Astrocyte (in vitro differentiated cells and primary cell): ENCODE measurements around the gene SEC22A. TPM values are rescaled to one million over a fixed set of nuclear protein-coding genes. Genes with fewer than 3 reads are reported as not detected.
A peak's percentile ranks its signal among the peaks of the same experiment; 100 is the strongest.

Experiments
- DNase-seq: peaks from one replicate; pipeline ENCODE4 v3.0.0-alpha.2; 2010; ENCODE audit warnings: low read depth
- FAIRE-seq: peaks from 2 replicates; lab custom pipeline; 2011; peaks lifted over from hg19 to GRCh38; lab: Jason Lieb, UNC
- H2AFZ ChIP-seq: 2 replicates; pipeline ENCODE4 v1.6.0; 2012; ENCODE audit warnings: low read depth, low read length, inconsistent platforms
- H3K27ac ChIP-seq: 2 replicates; pipeline ENCODE4 v1.5.1; 2011; ENCODE audit warnings: low read depth, low read length, inconsistent platforms
- H3K27me3 ChIP-seq: 2 replicates; pipeline ENCODE4 v1.6.0; 2011; ENCODE audit warnings: low read length, inconsistent platforms; ENCODE audit not compliant: insufficient read depth
- H3K36me3 ChIP-seq: 2 replicates; pipeline ENCODE4 v1.5.1; 2011; ENCODE audit warnings: low read length, inconsistent platforms; ENCODE audit not compliant: insufficient read depth
- H3K4me1 ChIP-seq: 2 replicates; pipeline ENCODE4 v1.5.1; 2011; ENCODE audit warnings: low read length, inconsistent platforms; ENCODE audit not compliant: insufficient read depth
- H3K4me2 ChIP-seq: 2 replicates; pipeline ENCODE4 v1.6.0; 2012; ENCODE audit warnings: low read length, inconsistent platforms
- H3K4me3 ChIP-seq: 2 replicates; pipeline ENCODE4 v1.5.1; 2011; ENCODE audit warnings: low read depth, mild to moderate bottlenecking, low read length, inconsistent platforms; ENCODE audit not compliant: insufficient read depth
- H3K79me2 ChIP-seq: 2 replicates; pipeline ENCODE4 v1.6.0; 2012; ENCODE audit warnings: mild to moderate bottlenecking, low read length, inconsistent platforms; ENCODE audit not compliant: insufficient read depth
- H3K9ac ChIP-seq: 2 replicates; pipeline ENCODE4 v1.6.0; 2012; ENCODE audit warnings: mild to moderate bottlenecking, low read length, inconsistent platforms
- H3K9me3 ChIP-seq: 2 replicates; pipeline ENCODE4 v1.5.1; 2012; ENCODE audit warnings: low read depth, mild to moderate bottlenecking, low read length, inconsistent platforms; ENCODE audit not compliant: insufficient read depth
- H4K20me1 ChIP-seq: 2 replicates; pipeline ENCODE4 v1.6.0; 2012; ENCODE audit warnings: low read length, inconsistent platforms; ENCODE audit not compliant: insufficient read depth
- H3K27ac Mint-ChIP-seq: one replicate; pipeline ENCODE4 v1.8.0; 2021; ENCODE audit warnings: mild to moderate bottlenecking, mixed read lengths; ENCODE audit not compliant: unreplicated experiment
- H3K27me3 Mint-ChIP-seq: one replicate; pipeline ENCODE4 v1.8.0; 2021; ENCODE audit warnings: low read depth, mixed read lengths; ENCODE audit not compliant: unreplicated experiment
- H3K36me3 Mint-ChIP-seq: one replicate; pipeline ENCODE4 v1.8.0; 2021; ENCODE audit warnings: low read depth, mixed read lengths; ENCODE audit not compliant: unreplicated experiment
- H3K4me1 Mint-ChIP-seq: one replicate; pipeline ENCODE4 v1.8.0; 2021; ENCODE audit warnings: low read depth, mixed read lengths; ENCODE audit not compliant: unreplicated experiment
- H3K4me3 Mint-ChIP-seq: one replicate; pipeline ENCODE4 v1.8.0; 2021; ENCODE audit warnings: mild to moderate bottlenecking, moderate library complexity, mixed read lengths; ENCODE audit not compliant: unreplicated experiment
- H3K9me3 Mint-ChIP-seq: one replicate; pipeline ENCODE4 v1.8.0; 2021; ENCODE audit warnings: mild to moderate bottlenecking, mixed read lengths; ENCODE audit not compliant: unreplicated experiment
- CTCF ChIP-seq: IDR thresholded peaks from 2 replicates; pipeline ENCODE4 v1.5.1; 2011; ENCODE audit warnings: low read depth, mild to moderate bottlenecking, inconsistent platforms, low read length, moderate library complexity; ENCODE audit not compliant: insufficient read depth
- EZH2 ChIP-seq: IDR thresholded peaks from 2 replicates; pipeline ENCODE4 v1.6.1; 2012; ENCODE audit warnings: mild to moderate bottlenecking, low read length, inconsistent platforms; ENCODE audit not compliant: insufficient read depth
- total RNA-seq: library from RNA; stranded (reverse); gene quantifications from 2 replicates; pipeline ENCODE4 v1.2.1, GENCODE V29; 2021

The SEC22A gene
- total RNA-seq, 1 donor from 2014 or later: 10.9 TPM

- H3K9me3 Mint-ChIP-seq: no peaks in the 10 kb centered on the region
- no peak overlapping the region for H3K27ac Mint-ChIP-seq
- no peak overlapping the region for H3K9ac ChIP-seq
- no peaks in the 10 kb centered on the region for H3K4me1 ChIP-seq
- H3K4me3 ChIP-seq: no peak overlapping the region
- DNase-seq (no peak), FAIRE-seq (no peak)
- H2AFZ ChIP-seq: no peak overlapping the region
- H4K20me1 ChIP-seq: no peaks in the 10 kb centered on the region
- no peaks in the 10 kb centered on the region for H3K79me2 ChIP-seq
- no peaks in the 10 kb centered on the region for H3K9me3 ChIP-seq
- H3K27ac ChIP-seq: no peak overlapping the region
- no peaks in the 10 kb centered on the region for H3K27me3 ChIP-seq
- TF ChIP-seq CTCF (no peak), EZH2 (no peak)
- peaks cover 2% of the 10 kb centered on the region for H3K4me1 Mint-ChIP-seq
- no peak overlapping the region for H3K4me2 ChIP-seq
- H3K4me3 Mint-ChIP-seq: no peak overlapping the region
- H3K36me3 Mint-ChIP-seq: no peaks in the 10 kb centered on the region
- H3K27me3 Mint-ChIP-seq: no peaks in the 10 kb centered on the region
- no peaks in the 10 kb centered on the region for H3K36me3 ChIP-seq
These were observed 54.5 kb downstream of the SEC22A start for GRCh38 chr3:123256256-123256655.

- H3K4me1 ChIP-seq: no peaks in the 10 kb centered on the region
- no peak overlapping the region for H3K9ac ChIP-seq
- Mint-ChIP-seq H3K27ac (no peak overlapping the region), H3K27me3 (no peaks in the 10 kb centered on the region), H3K4me3 (no peak overlapping the region), H3K9me3 (no peaks in the 10 kb centered on the region), H3K36me3 (no peaks in the 10 kb centered on the region), H3K4me1 (peaks cover 2% of the 10 kb centered on the region)
- no peaks in the 10 kb centered on the region for H3K27me3 ChIP-seq
- no peaks in the 10 kb centered on the region for H4K20me1 ChIP-seq
- no peaks in the 10 kb centered on the region for H3K79me2 ChIP-seq
- H3K27ac ChIP-seq: no peak overlapping the region
- no peak overlapping the region for H3K4me2 ChIP-seq
- TF ChIP-seq CTCF (no peak), EZH2 (no peak)
- no peak overlapping the region for H3K4me3 ChIP-seq
- H3K9me3 ChIP-seq: no peaks in the 10 kb centered on the region
- FAIRE-seq (no peak), DNase-seq (no peak)
- no peak overlapping the region for H2AFZ ChIP-seq
- no peaks in the 10 kb centered on the region for H3K36me3 ChIP-seq
These were observed 56.6 kb downstream of the SEC22A start for GRCh38 chr3:123258359-123258758.

- Mint-ChIP-seq H3K4me3 (no peak overlapping the region), H3K36me3 (no peaks in the 10 kb centered on the region), H3K27ac (no peak overlapping the region), H3K4me1 (peaks cover 2% of the 10 kb centered on the region), H3K27me3 (no peaks in the 10 kb centered on the region), H3K9me3 (no peaks in the 10 kb centered on the region)
- no peaks in the 10 kb centered on the region for H4K20me1 ChIP-seq
- DNase-seq (peak; percentile 20), FAIRE-seq (peak; percentile 54)
- TF ChIP-seq EZH2 (no peak), CTCF (peak; percentile 65)
- no peak overlapping the region for H3K4me3 ChIP-seq
- no peak overlapping the region for H2AFZ ChIP-seq
- no peaks in the 10 kb centered on the region for H3K9me3 ChIP-seq
- no peak overlapping the region for H3K9ac ChIP-seq
- no peaks in the 10 kb centered on the region for H3K79me2 ChIP-seq
- no peaks in the 10 kb centered on the region for H3K27me3 ChIP-seq
- no peak overlapping the region for H3K27ac ChIP-seq
- H3K4me1 ChIP-seq: no peaks in the 10 kb centered on the region
- no peak overlapping the region for H3K4me2 ChIP-seq
- H3K36me3 ChIP-seq: no peaks in the 10 kb centered on the region
These were observed 57.2 kb downstream of the SEC22A start for GRCh38 chr3:123258811-123259420.
